A375 (cell line): Measurements from ENCODE around the gene TTLL9. TPM values are rescaled to one million over a fixed set of nuclear protein-coding genes. Genes with fewer than 3 reads are reported as not detected.

Experiments used
- small RNA-seq: library from RNA; depleted of rRNA; stranded (forward); fragments of <200 nt; gene quantifications from one replicate; pipeline ENCODE3, GENCODE V24; 2014
- total RNA-seq: library from RNA; depleted of rRNA; stranded (reverse); fragments of >200 nt; shearing (Covaris generic); gene quantifications from 2 replicates; pipeline ENCODE4 v1.2.3, GENCODE V29; 2014; rRNA removed

Gene TTLL9, protein sequence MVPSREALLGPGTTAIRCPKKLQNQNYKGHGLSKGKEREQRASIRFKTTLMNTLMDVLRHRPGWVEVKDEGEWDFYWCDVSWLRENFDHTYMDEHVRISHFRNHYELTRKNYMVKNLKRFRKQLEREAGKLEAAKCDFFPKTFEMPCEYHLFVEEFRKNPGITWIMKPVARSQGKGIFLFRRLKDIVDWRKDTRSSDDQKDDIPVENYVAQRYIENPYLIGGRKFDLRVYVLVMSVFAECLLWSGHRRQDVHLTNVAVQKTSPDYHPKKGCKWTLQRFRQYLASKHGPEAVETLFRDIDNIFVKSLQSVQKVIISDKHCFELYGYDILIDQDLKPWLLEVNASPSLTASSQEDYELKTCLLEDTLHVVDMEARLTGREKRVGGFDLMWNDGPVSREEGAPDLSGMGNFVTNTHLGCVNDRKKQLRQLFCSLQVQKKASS
- 0.11 TPM in 1 of 2 replicates, not detected in the other for total RNA-seq

DNA sequence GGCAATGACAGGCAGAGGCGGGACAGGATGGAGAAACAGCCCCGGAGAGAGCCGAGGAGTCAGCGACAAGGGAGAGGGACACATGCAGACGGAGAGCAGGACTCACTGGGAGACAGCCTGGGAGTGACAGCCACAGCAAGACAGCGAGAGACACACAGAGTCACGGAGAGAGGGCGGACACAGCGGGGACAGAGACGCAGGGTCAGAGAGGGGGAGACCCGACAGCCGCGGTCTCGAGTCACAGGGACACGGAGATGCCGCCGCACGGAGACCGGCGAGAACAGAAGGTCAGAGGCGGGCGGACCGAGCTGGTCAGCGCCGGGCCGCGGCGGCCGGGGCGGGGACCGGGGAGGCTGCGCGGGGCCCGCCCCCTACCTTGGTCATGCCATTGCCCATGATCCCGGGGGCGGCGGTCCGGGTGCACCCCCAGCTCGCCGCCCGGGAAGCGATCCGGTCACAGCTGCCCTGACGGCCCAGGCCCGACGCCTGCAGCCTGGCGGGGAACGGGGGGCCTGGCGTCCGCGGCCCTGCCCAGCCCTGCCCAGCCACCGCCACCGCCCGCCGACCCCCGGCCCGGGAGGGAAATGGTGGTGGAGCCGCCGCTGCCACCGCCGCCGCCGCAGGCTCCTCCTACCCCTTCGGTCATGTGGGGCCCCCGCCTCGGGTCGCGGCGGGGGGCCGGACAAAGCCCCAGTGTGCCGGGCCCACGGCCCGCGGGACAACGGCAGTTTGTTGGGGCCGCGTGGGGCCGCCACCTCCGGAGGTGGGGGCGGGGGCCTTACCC is at the start of gene TTLL9, which contains the start of gene DUSP15:
Gene TTLL9 (plus strand): TSS at position 693 of the 784 bp plus-strand sequence. CDS start 493 bp downstream, outside the sequence.
Gene DUSP15 (minus strand): TSS at position 586 of the 784 bp plus-strand sequence. CDS start 190 bp downstream, at position 396.

DNA sequence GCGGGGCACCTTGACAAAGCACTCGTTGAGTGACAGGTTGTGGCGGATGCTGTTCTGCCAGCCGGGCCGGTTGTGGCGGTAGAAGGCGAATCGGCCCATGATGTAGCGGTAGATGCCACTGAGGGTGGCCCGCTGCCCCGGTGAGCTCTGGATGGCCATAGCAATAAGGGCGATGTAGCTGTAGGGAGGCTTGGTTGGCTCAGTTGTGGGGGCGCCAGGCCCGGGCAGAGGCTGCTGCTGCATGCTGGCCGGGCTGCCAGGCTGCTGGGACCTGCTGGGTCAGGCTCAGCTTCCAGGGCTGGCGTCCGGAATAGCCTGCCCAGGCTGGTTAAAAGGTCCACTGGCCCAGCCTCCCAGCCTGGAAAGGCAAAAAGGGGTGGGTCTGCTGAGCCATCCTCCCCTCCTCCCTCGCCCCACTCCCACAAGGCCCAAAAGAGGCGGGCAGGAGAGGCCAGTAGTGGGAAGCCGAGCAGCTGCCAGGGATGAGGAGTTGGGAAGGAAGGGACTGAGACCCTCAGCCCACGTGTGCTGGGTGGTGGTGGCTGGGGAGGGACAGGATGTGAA is 25.1 kb upstream of the TTLL9 start, which contains the start of gene FOXS1:
Gene FOXS1 (minus strand): TSS at position 305 of the 564 bp plus-strand sequence. CDS start 62 bp downstream, at position 243.

DNA sequence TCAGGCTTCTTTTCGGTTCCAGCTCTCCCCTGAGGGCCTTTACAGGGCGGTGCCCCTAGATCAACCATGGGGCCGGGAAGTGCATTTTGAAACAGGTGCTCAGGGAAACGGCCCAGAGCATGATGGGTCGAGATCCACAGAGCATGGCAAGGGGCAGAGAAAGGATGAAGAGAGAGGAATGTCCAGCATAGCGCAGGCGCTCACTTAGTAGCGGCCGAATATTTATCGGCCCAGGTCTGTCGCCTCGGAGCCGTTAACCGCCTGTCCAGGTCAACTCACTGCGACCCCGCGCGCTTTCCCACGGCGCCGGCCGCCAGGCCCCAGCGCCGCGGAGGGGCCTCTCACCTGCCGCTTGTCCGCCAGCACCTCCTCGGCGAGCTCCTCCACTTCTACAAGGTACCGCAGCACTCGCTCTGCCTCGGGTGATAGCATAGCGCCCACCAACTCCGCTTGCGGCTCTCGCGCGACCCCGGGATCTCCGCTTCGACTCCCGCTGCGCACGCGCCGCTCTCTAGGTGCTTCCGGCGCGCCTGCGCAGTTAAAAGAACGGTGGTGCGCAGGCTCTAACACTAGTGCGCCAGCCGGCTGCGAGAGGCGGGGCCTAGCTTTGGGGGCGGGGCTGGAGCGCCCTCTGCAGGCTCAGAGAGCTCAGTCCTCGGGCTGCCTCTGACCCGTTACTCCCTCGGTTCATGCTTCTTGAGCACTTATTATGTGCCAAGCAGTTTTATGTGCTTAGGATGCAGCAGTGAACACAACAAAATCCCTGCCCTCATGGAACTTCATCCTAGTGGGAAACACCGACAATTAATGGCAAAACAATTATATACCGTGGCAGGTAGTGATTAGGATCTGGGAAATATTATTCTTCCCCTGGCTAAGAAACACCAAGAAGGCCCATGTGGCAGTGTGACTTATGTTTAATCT is 81.4 kb downstream of the TTLL9 start, which contains the start of gene PDRG1:
Gene PDRG1 (minus strand): TSS at position 517 of the 924 bp plus-strand sequence. CDS start 85 bp downstream, at position 432.

DNA sequence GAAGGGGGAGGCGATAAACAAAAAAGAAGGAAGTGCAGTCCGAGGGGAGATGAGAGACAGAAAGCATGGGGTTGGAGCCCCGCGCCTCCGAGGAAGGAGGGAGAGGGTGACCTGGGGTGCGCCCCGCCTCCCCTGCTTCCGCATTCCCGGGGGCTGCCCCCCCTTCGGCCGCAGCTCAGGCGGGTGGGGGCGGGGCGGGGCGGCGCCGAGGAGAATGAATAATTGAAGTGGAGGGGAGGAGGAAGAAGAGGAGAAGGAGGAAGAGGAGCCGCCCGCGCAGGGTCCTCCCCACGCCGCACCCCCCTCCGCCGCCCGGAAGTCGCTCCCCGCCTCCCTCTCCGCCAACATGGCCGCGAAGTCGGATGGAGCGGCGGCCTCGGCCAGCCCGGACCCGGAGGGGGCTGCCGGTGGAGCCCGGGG is 97.4 kb downstream of the TTLL9 start, which contains the start of gene XKR7:
Gene XKR7 (plus strand): TSS at position 322 of the 420 bp plus-strand sequence. CDS start 25 bp downstream, at position 347.

Small RNAs within 50 kb of the gene (small RNA-seq; reads per million reads assigned to genes)
- gene RNU1-94P, result not detected

Other genes with a start within 250 kb of the TTLL9 start
- gene COX4I2, start 232.7 kb upstream of the TTLL9 start, total RNA-seq, result not detected in 2 replicates
- gene BCL2L1, start 147.8 kb upstream of the TTLL9 start, total RNA-seq, result 117 and 122 TPM in 2 replicates
- gene TPX2, start 131.3 kb upstream of the TTLL9 start, total RNA-seq, result 122 and 126 TPM in 2 replicates
- gene MYLK2, start 51.3 kb upstream of the TTLL9 start, total RNA-seq, result 2.1 and 2.3 TPM in 2 replicates
- not detected in 2 replicates for gene FOXS1, start 25.0 kb upstream of the TTLL9 start, total RNA-seq
- 1.5 and 3.1 TPM in 2 replicates for gene DUSP15, start 107 bp upstream of the TTLL9 start, total RNA-seq
- gene PDRG1, start 81.4 kb downstream of the TTLL9 start, total RNA-seq, result 11.1 and 12.0 TPM in 2 replicates
- gene XKR7, start 97.5 kb downstream of the TTLL9 start, total RNA-seq, result not detected in 2 replicates
- gene CCM2L, start 139.8 kb downstream of the TTLL9 start, total RNA-seq, result not detected in 2 replicates
- not detected in 2 replicates for gene HCK, start 181.6 kb downstream of the TTLL9 start, total RNA-seq
- 21.5 and 22.5 TPM in 2 replicates for gene TM9SF4, start 239.1 kb downstream of the TTLL9 start, total RNA-seq